LNCaP clone FGC (cell line): Measurements from ENCODE around the gene SLBP.

Source experiments
- DNase-seq: peaks from one replicate; pipeline ENCODE4 v3.0.0-alpha.2; 2011; ENCODE audit warnings: low read depth
- H3K4me3 ChIP-seq: 2 replicates; pipeline ENCODE4 v1.5.1; 2011; ENCODE audit warnings: mild to moderate bottlenecking, low read depth, low read length, control low read depth
- CTCF ChIP-seq: IDR thresholded peaks from 2 replicates; pipeline ENCODE4 v1.5.1; 2012; ENCODE audit warnings: mild to moderate bottlenecking; ENCODE audit not compliant: control insufficient read depth, insufficient read depth; ENCODE audit errors: extremely low read depth

The SLBP gene

GRCh38 chr4:1695913-1696312, 16.2 kb downstream of the SLBP start:
- DNase-seq = no peak
- no peak for TF ChIP-seq CTCF
- H3K4me3 ChIP-seq = no peak overlapping the region

GRCh38 chr4:1693131-1693896, 18.8 kb downstream of the SLBP start:
- TF ChIP-seq CTCF = peak; percentile 90
- DNase-seq = peak; percentile 77
- no peak overlapping the region for H3K4me3 ChIP-seq

GRCh38 chr4:1691737-1692373, 20.3 kb downstream of the SLBP start:
- no peak for TF ChIP-seq CTCF
- no peak for DNase-seq

GRCh38 chr4:1690698-1691097, 21.4 kb downstream of the SLBP start:
- DNase-seq = no peak
- no peak overlapping the region for H3K4me3 ChIP-seq
- TF ChIP-seq CTCF = no peak

More at GRCh38 chr4:1691737-1692373, 20.3 kb downstream of the SLBP start:
- H3K4me3 ChIP-seq = no peak overlapping the region

GRCh38 chr4:1686440-1687036, 25.6 kb downstream of the SLBP start:
- no peak overlapping the region for H3K4me3 ChIP-seq
- no peak for DNase-seq
- no peak for TF ChIP-seq CTCF

GRCh38 chr4:1685235-1686150, 26.6 kb downstream of the SLBP start:
- no peak for TF ChIP-seq CTCF
- H3K4me3 ChIP-seq = peak overlapping the region; percentile 65
- no peak for DNase-seq
